ENCODE measurements around the gene DYNLT2B. TPM values are rescaled to one million over a fixed set of nuclear protein-coding genes. Genes with fewer than 3 reads are reported as not detected.

The DYNLT2B gene
- polyA plus RNA-seq, 3 donors: 2.5 to 3.0 (median 2.7) TPM

GRCh38 chr3:196327405-196327804 lies 9.4 kb upstream of the DYNLT2B start:
- 79% methylated on average over 4 of the region's 6 CpGs for WGBS (ENCODE audit: insufficient coverage)
- peaks cover under 1 to 6% of the 10 kb centered on the region in 2 donors for H3K4me1 ChIP-seq (ENCODE audit: control insufficient read depth in 1 of 2, insufficient read depth in 2 of 2, low read length in 2 of 2)
- H3K4me2 ChIP-seq (replicated peaks; ENCODE audit: extremely low read depth, low read length, poor library complexity, severe bottlenecking): no peak overlapping the region
- H3K79me2 ChIP-seq (ENCODE audit: insufficient read depth, low read length): no peaks in the 10 kb centered on the region
- H3K4me3 ChIP-seq (replicated peaks in 1 of 3; ENCODE audit: low read depth in 2 of 3, low read length in 3 of 3): no peak overlapping the region
- Mint-ChIP-seq H3K9me3 (peaks cover 0 to 1% (median 0%) of the 10 kb centered on the region in 7 donors), H3K27ac (no peak overlapping the region), H3K4me3 (no peak overlapping the region), H3K27me3 (ENCODE audit: low read depth in 3 of 3) (peaks cover 2 to 11% (median 5%) of the 10 kb centered on the region in 3 donors), H3K36me3 (no peaks in the 10 kb centered on the region), H3K4me1 (peaks cover 7% of the 10 kb centered on the region)
- H2AFZ ChIP-seq (ENCODE audit: insufficient read depth, low read depth, low read length, poor library complexity, severe bottlenecking): no peak overlapping the region
- no peak overlapping the region for H3K9ac ChIP-seq (ENCODE audit: insufficient read depth, low read length, poor library complexity, severe bottlenecking)
- intact Hi-C loops (cut with micrococcal nuclease): no loop called here
- H3K36me3 ChIP-seq (replicated peaks in 1 of 2; ENCODE audit: control insufficient read depth in 1 of 2, insufficient read depth in 2 of 2, low read length in 2 of 2): no peaks in the 10 kb centered on the region
- no peak for DNase-seq
- no peaks in the 10 kb centered on the region for H4K20me1 ChIP-seq (ENCODE audit: insufficient read depth, low read length)
- H3K27me3 ChIP-seq (ENCODE audit: control insufficient read depth in 2 of 2, insufficient read depth in 2 of 2, low read length in 2 of 2): no peaks in the 10 kb centered on the region
- no peak for TF ChIP-seq CTCF (IDR thresholded peaks at IDR 0.05)
- H3K27ac ChIP-seq (ENCODE audit: low read depth in 1 of 2, low read length in 2 of 2): no peak overlapping the region
- no peaks in the 10 kb centered on the region for H3K9me3 ChIP-seq (replicated peaks in 1 of 2; ENCODE audit: control insufficient read depth in 1 of 2, insufficient read depth in 1 of 2, low read length in 2 of 2)

- intact Hi-C loops (cut with micrococcal nuclease): no loop called here
- Histone ChIP-seq H3K79me2 (ENCODE audit: insufficient read depth, low read length) (no peaks in the 10 kb centered on the region), H3K4me3 (replicated peaks in 1 of 3; ENCODE audit: low read depth in 2 of 3, low read length in 3 of 3) (no peak overlapping the region), H4K20me1 (ENCODE audit: insufficient read depth, low read length) (no peaks in the 10 kb centered on the region), H3K4me1 (ENCODE audit: control insufficient read depth in 1 of 2, insufficient read depth in 2 of 2, low read length in 2 of 2) (peaks cover 5 to 11% of the 10 kb centered on the region in 2 donors), H3K9me3 (replicated peaks in 1 of 2; ENCODE audit: control insufficient read depth in 1 of 2, insufficient read depth in 1 of 2, low read length in 2 of 2) (no peaks in the 10 kb centered on the region), H2AFZ (ENCODE audit: insufficient read depth, low read depth, low read length, poor library complexity, severe bottlenecking) (no peak overlapping the region), H3K27ac (ENCODE audit: low read depth in 1 of 2, low read length in 2 of 2) (no peak overlapping the region), H3K36me3 (replicated peaks in 1 of 2; ENCODE audit: control insufficient read depth in 1 of 2, insufficient read depth in 2 of 2, low read length in 2 of 2) (no peaks in the 10 kb centered on the region), H3K27me3 (ENCODE audit: control insufficient read depth in 2 of 2, insufficient read depth in 2 of 2, low read length in 2 of 2) (no peaks in the 10 kb centered on the region), H3K9ac (ENCODE audit: insufficient read depth, low read length, poor library complexity, severe bottlenecking) (no peak overlapping the region), H3K4me2 (replicated peaks; ENCODE audit: extremely low read depth, low read length, poor library complexity, severe bottlenecking) (no peak overlapping the region)
- no peak for TF ChIP-seq CTCF (IDR thresholded peaks at IDR 0.05)
- H3K36me3 Mint-ChIP-seq: no peaks in the 10 kb centered on the region
- peaks cover 0 to 1% (median 0%) of the 10 kb centered on the region in 7 donors for H3K9me3 Mint-ChIP-seq
- H3K27me3 Mint-ChIP-seq (ENCODE audit: low read depth in 3 of 3): peaks cover 2 to 11% (median 4%) of the 10 kb centered on the region in 3 donors
- H3K27ac Mint-ChIP-seq: no peak overlapping the region
- DNase-seq: no peak
- no peak overlapping the region for H3K4me3 Mint-ChIP-seq
- H3K4me1 Mint-ChIP-seq: peaks cover 12% of the 10 kb centered on the region
- 89% methylated on average over 9 of the region's 9 CpGs for WGBS (ENCODE audit: insufficient coverage)
Observed at GRCh38 chr3:196326936-196327335, 8.9 kb upstream of the DYNLT2B start.
